H9 (cell line): ENCODE measurements around the gene HOXC10. TPM values are rescaled to one million over a fixed set of nuclear protein-coding genes. Genes with fewer than 3 reads are reported as not detected.

Source experiments
- DNase-seq: peaks from one replicate; pipeline ENCODE4 v3.0.0-alpha.2; 2017
- H2AFZ ChIP-seq: one replicate; pipeline ENCODE4 v1.6.1; 2013; ENCODE audit warnings: mild to moderate bottlenecking, low read length, control low read depth, moderate library complexity
- H2AK5ac ChIP-seq: 2 replicates; pipeline ENCODE4 v1.6.1; 2013; ENCODE audit warnings: low read length, control low read depth, mixed read lengths; ENCODE audit not compliant: insufficient read length
- H2BK120ac ChIP-seq: one replicate; pipeline ENCODE4 v1.6.1; 2013; ENCODE audit warnings: low read depth, mild to moderate bottlenecking, low read length, control low read depth, inconsistent platforms; ENCODE audit not compliant: poor library complexity, severe bottlenecking
- H2BK12ac ChIP-seq: 2 replicates; pipeline ENCODE4 v1.6.1; 2013; ENCODE audit warnings: low read length, control low read depth, mixed read lengths, low read depth; ENCODE audit not compliant: insufficient read length
- H2BK15ac ChIP-seq: 2 replicates; pipeline ENCODE4 v1.6.1; 2013; ENCODE audit warnings: low read depth, low read length, control low read depth
- H2BK20ac ChIP-seq: one replicate; pipeline ENCODE4 v1.6.1; 2013; ENCODE audit warnings: low read depth, mild to moderate bottlenecking, low read length, control low read depth, inconsistent platforms; ENCODE audit not compliant: poor library complexity, severe bottlenecking
- H2BK5ac ChIP-seq: 2 replicates; pipeline ENCODE4 v1.6.1; 2013; ENCODE audit warnings: low read length, control low read depth, mixed read lengths; ENCODE audit not compliant: insufficient read length
- H3K14ac ChIP-seq: 2 replicates; pipeline ENCODE4 v1.6.1; 2013; ENCODE audit warnings: low read length, control low read depth; ENCODE audit not compliant: insufficient read depth
- H3K18ac ChIP-seq: 2 replicates; pipeline ENCODE4 v1.6.1; 2013; ENCODE audit warnings: low read depth, mild to moderate bottlenecking, mixed read lengths, low read length, control low read depth; ENCODE audit not compliant: insufficient read length
- H3K23ac ChIP-seq: 2 replicates; pipeline ENCODE4 v1.6.1; 2013; ENCODE audit warnings: low read length, control low read depth, mixed read lengths, low read depth; ENCODE audit not compliant: insufficient read length
- H3K23me2 ChIP-seq: 2 replicates; pipeline ENCODE4 v1.6.1; 2013; ENCODE audit warnings: low read depth, mild to moderate bottlenecking, mixed read lengths, low read length, control low read depth; ENCODE audit not compliant: insufficient read length, poor library complexity, severe bottlenecking
- H3K27ac ChIP-seq: 2 replicates; pipeline ENCODE4 v1.5.1; 2013; ENCODE audit warnings: low read length, control low read depth, mixed read lengths, low read depth; ENCODE audit not compliant: insufficient read length
- H3K27me3 ChIP-seq: 2 replicates; pipeline ENCODE4 v1.6.1; 2013; ENCODE audit warnings: low read length, control low read depth, inconsistent platforms; ENCODE audit not compliant: insufficient read depth
- H3K4ac ChIP-seq: 2 replicates; pipeline ENCODE4 v1.6.1; 2013; ENCODE audit warnings: low read depth, mild to moderate bottlenecking, control low read depth, inconsistent platforms, low read length, moderate library complexity
- H3K4me1 ChIP-seq: 2 replicates; pipeline ENCODE4 v1.6.1; 2013; ENCODE audit warnings: low read length, control low read depth, inconsistent platforms; ENCODE audit not compliant: insufficient read depth
- H3K4me2 ChIP-seq: 2 replicates; pipeline ENCODE4 v1.6.1; 2013; ENCODE audit warnings: low read length, control low read depth, mixed read lengths; ENCODE audit not compliant: insufficient read length, insufficient read depth
- H3K56ac ChIP-seq: 2 replicates; pipeline ENCODE4 v1.6.1; 2013; ENCODE audit warnings: low read depth, mild to moderate bottlenecking, mixed read lengths, low read length, control low read depth; ENCODE audit not compliant: insufficient read length
- H3K79me1 ChIP-seq: 2 replicates; pipeline ENCODE4 v1.6.1; 2013; ENCODE audit warnings: low read depth, mild to moderate bottlenecking, moderate library complexity, low read length, control low read depth, inconsistent platforms; ENCODE audit not compliant: insufficient read depth, poor library complexity, severe bottlenecking
- H3K79me2 ChIP-seq: 2 replicates; pipeline ENCODE4 v1.6.1; 2013; ENCODE audit warnings: low read length, control low read depth, inconsistent platforms; ENCODE audit not compliant: insufficient read depth
- H3K9ac ChIP-seq: 2 replicates; pipeline ENCODE4 v1.6.1; 2013; ENCODE audit warnings: low read length, control low read depth, mixed read lengths; ENCODE audit not compliant: insufficient read length; ENCODE audit errors: extremely low read depth
- H3K9me3 ChIP-seq: one replicate; pipeline ENCODE4 v1.6.1; 2013; ENCODE audit warnings: low read depth, low read length, inconsistent platforms; ENCODE audit not compliant: control insufficient read depth
- H3T11ph ChIP-seq: one replicate; pipeline ENCODE4 v1.6.1; 2013; ENCODE audit warnings: mild to moderate bottlenecking, low read length, control low read depth, inconsistent platforms
- H4K20me1 ChIP-seq: one replicate; pipeline ENCODE4 v1.6.1; 2013; ENCODE audit not compliant: control insufficient read depth, insufficient read length, insufficient read depth
- H4K5ac ChIP-seq: 2 replicates; pipeline ENCODE4 v1.6.1; 2013; ENCODE audit warnings: low read depth, mild to moderate bottlenecking, mixed read lengths, low read length, control low read depth; ENCODE audit not compliant: insufficient read length
- H4K8ac ChIP-seq: replicated peaks from 2 replicates; pipeline ENCODE4 v1.6.1; 2013; ENCODE audit warnings: low read length, control low read depth, mixed read lengths, low read depth; ENCODE audit not compliant: insufficient read length
- H4K91ac ChIP-seq: 2 replicates; pipeline ENCODE4 v1.6.1; 2013; ENCODE audit warnings: low read depth, mild to moderate bottlenecking, moderate library complexity, mixed read lengths, low read length, control low read depth; ENCODE audit not compliant: insufficient read length
- H3K27ac Mint-ChIP-seq, 3 experiments: 2 replicates in 2 of 3; 3 replicates in 1 of 3; pipeline ENCODE4 v1.8.0; 2020 to 2021; ENCODE audit warnings: mixed read lengths in 3 of 3, mild to moderate bottlenecking in 1 of 3, moderate library complexity in 1 of 3
- H3K27me3 Mint-ChIP-seq: 2 replicates; pipeline ENCODE4 v1.8.0; 2021; ENCODE audit warnings: low read depth, mild to moderate bottlenecking, moderate library complexity, mixed read lengths
- H3K36me3 Mint-ChIP-seq, 3 experiments: 2 replicates in 2 of 3; 3 replicates in 1 of 3; pipeline ENCODE4 v1.8.0; 2020 to 2021; ENCODE audit warnings: low read depth in 3 of 3, mixed read lengths in 3 of 3; ENCODE audit not compliant: insufficient read depth in 1 of 3
- H3K4me1 Mint-ChIP-seq, 2 experiments: 2 replicates each; pipeline ENCODE4 v1.8.0; 2020; ENCODE audit warnings: mixed read lengths in 2 of 2
- H3K4me3 Mint-ChIP-seq, 2 experiments: 2 replicates in 1 of 2; 3 replicates in 1 of 2; pipeline ENCODE4 v1.8.0; 2020 to 2021; ENCODE audit warnings: mild to moderate bottlenecking in 2 of 2, mixed read lengths in 2 of 2, moderate library complexity in 1 of 2
- H3K9me3 Mint-ChIP-seq, 2 experiments: 2 replicates in 1 of 2; 3 replicates in 1 of 2; pipeline ENCODE4 v1.8.0; 2020; ENCODE audit warnings: mild to moderate bottlenecking in 2 of 2, mixed read lengths in 2 of 2, moderate library complexity in 1 of 2
- WGBS: extraction: QIAGEN DNeasy Blood & Tissue Kit; methylation state at CpG from one replicate; pipeline ENCODE4 v1.1.7; 2013; ENCODE audit warnings: missing lambda C conversion rate, low lambda C conversion rate, mixed read lengths; ENCODE audit not compliant: insufficient read length; ENCODE audit errors: extremely low coverage; 5-methylcytosine and 5-hydroxymethylcytosine counted together
- total RNA-seq: library from RNA; stranded (reverse); gene quantifications from 2 replicates; pipeline ENCODE4 v1.2.1, GENCODE V29; 2021
- TF ChIP-seq, protein P1 (sequence below): fragments of 200-600 bp; sonication (generic); conservative IDR thresholded peaks from 3 replicates; pipeline ENCODE4 v1.8.0; 2021; ENCODE audit warnings: antibody characterized with exemption, mild to moderate bottlenecking

Gene HOXC10
- total RNA-seq, 1 experiment from 2014 or later = not detected

DNA sequence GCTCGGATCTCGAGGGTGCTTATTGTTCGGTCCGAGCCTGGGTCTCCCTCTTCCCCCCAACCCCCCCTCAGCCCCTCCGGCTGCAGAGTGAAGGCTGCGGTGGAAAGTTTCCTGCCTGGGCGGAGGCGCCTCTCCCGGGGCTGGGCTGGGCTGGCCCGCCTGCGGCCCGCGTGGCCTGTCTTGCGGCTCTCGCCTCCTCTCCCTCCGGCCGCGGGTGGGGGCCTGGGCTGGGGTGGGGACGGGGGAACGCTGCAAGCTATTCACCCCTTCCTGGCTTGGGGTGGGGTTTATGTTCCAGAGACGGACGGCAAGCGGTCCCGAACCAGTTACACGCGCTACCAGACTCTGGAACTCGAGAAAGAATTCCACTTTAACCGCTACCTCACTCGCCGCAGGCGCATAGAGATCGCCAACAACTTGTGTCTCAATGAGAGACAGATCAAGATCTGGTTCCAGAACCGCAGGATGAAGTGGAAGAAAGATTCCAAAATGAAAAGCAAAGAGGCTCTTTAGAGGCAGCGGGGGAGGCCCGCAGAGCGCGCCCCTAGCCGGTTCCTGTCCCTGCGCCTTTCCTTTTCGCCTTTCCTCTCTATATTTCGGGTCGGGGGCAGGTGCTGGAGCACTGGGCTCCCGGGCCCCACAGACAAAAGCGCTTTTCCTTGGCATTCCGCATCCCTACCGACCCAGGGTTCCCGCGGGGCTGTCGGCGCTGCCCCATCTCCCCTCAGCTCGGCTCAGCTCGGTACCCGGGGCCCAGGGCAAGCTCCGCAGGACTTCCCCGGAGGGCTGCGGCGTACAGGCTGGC lies 49.2 kb downstream of the HOXC10 start:
- Histone ChIP-seq H4K20me1 (no peaks in the 10 kb centered on the region), H3K4me1 (no peaks in the 10 kb centered on the region), H4K8ac (no peak overlapping the region), H2BK12ac (no peak overlapping the region), H2BK20ac (no peak overlapping the region), H2BK15ac (no peak overlapping the region), H3K27me3 (peaks cover 97% of the 10 kb centered on the region), H3K56ac (no peak overlapping the region), H3K18ac (no peak overlapping the region), H2AFZ (no peak overlapping the region), H3K9ac (no peak overlapping the region), H3T11ph (no peak overlapping the region), H3K9me3 (no peaks in the 10 kb centered on the region), H2AK5ac (no peak overlapping the region), H3K79me1 (no peaks in the 10 kb centered on the region), H3K23me2 (no peaks in the 10 kb centered on the region), H3K23ac (no peak overlapping the region), H2BK5ac (no peak overlapping the region), H3K4ac (no peak overlapping the region), H3K79me2 (no peaks in the 10 kb centered on the region), H3K14ac (no peak overlapping the region), H4K5ac (no peak overlapping the region), H3K4me2 (no peak overlapping the region), H2BK120ac (no peak overlapping the region), H4K91ac (no peak overlapping the region), H3K27ac (no peak overlapping the region)
- WGBS = no CpG with 5 or more reads among the region's 57 CpGs
- no peak overlapping the region for H3K27ac Mint-ChIP-seq
- TF ChIP-seq, protein P1, sequence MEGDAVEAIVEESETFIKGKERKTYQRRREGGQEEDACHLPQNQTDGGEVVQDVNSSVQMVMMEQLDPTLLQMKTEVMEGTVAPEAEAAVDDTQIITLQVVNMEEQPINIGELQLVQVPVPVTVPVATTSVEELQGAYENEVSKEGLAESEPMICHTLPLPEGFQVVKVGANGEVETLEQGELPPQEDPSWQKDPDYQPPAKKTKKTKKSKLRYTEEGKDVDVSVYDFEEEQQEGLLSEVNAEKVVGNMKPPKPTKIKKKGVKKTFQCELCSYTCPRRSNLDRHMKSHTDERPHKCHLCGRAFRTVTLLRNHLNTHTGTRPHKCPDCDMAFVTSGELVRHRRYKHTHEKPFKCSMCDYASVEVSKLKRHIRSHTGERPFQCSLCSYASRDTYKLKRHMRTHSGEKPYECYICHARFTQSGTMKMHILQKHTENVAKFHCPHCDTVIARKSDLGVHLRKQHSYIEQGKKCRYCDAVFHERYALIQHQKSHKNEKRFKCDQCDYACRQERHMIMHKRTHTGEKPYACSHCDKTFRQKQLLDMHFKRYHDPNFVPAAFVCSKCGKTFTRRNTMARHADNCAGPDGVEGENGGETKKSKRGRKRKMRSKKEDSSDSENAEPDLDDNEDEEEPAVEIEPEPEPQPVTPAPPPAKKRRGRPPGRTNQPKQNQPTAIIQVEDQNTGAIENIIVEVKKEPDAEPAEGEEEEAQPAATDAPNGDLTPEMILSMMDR = no peak
- H3K36me3 Mint-ChIP-seq = peaks cover 0 to 7% (median 0%) of the 10 kb centered on the region in 3 experiments; a peak in 2 of 7 replicates
- H3K9me3 Mint-ChIP-seq = peaks cover 2 to 9% of the 10 kb centered on the region in 2 experiments; a peak in 3 of 5 replicates
- DNase-seq = no peak
- H3K4me1 Mint-ChIP-seq = peaks cover 14 to 22% of the 10 kb centered on the region in 2 experiments
- peaks cover 99% of the 10 kb centered on the region for H3K27me3 Mint-ChIP-seq
- H3K4me3 Mint-ChIP-seq = peak overlapping the region in 1 of 2 experiments; percentile 40; a peak in 2 of 5 replicates
